NB4 (cell line): Measurements from ENCODE around the gene MAP3K15.
"Not testable (repeated sequence)": the region's sequence is repeated elsewhere in the genome, so short reads cannot be mapped to it uniquely, and the experiment has no call there.

Experiments
- DNase-seq: peaks from one replicate; pipeline ENCODE4 v3.0.0; 2010; ENCODE audit warnings: low read depth
- H3K4me3 ChIP-seq: one replicate; pipeline ENCODE4 v1.5.1; 2011; ENCODE audit warnings: mild to moderate bottlenecking, low read depth, low read length, moderate library complexity
- MAX ChIP-seq: IDR thresholded peaks from 2 replicates; pipeline ENCODE4 v1.6.1; 2011; ENCODE audit warnings: low read depth, low read length
- MYC ChIP-seq: IDR thresholded peaks from 2 replicates; pipeline ENCODE4 v1.6.1; 2011; ENCODE audit warnings: low read depth, low read length
- POLR2A ChIP-seq: IDR thresholded peaks from 2 replicates; pipeline ENCODE4 v1.6.1; 2011; ENCODE audit warnings: mild to moderate bottlenecking; ENCODE audit not compliant: insufficient read length; ENCODE audit errors: extremely low read depth
- TF ChIP-seq, protein P1 (sequence below): IDR thresholded peaks from one replicate; pipeline ENCODE4 v1.5.1; 2012; ENCODE audit warnings: low read depth, low read length

MAP3K15 gene

GRCh38 chrX:19517965-19518364, 2.7 kb upstream of the MAP3K15 start:
- H3K4me3 ChIP-seq: no peak overlapping the region
- DNase-seq: no peak
- TF ChIP-seq, protein P1, sequence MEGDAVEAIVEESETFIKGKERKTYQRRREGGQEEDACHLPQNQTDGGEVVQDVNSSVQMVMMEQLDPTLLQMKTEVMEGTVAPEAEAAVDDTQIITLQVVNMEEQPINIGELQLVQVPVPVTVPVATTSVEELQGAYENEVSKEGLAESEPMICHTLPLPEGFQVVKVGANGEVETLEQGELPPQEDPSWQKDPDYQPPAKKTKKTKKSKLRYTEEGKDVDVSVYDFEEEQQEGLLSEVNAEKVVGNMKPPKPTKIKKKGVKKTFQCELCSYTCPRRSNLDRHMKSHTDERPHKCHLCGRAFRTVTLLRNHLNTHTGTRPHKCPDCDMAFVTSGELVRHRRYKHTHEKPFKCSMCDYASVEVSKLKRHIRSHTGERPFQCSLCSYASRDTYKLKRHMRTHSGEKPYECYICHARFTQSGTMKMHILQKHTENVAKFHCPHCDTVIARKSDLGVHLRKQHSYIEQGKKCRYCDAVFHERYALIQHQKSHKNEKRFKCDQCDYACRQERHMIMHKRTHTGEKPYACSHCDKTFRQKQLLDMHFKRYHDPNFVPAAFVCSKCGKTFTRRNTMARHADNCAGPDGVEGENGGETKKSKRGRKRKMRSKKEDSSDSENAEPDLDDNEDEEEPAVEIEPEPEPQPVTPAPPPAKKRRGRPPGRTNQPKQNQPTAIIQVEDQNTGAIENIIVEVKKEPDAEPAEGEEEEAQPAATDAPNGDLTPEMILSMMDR: no peak
- TF ChIP-seq POLR2A: no peak
- TF ChIP-seq MYC: no peak
- TF ChIP-seq MAX: no peak

- TF ChIP-seq, protein P1: peak; percentile 15
- no peak for TF ChIP-seq MAX
- DNase-seq: peak; percentile 8
- peak overlapping the region; percentile 48 for H3K4me3 ChIP-seq
These were observed 352 bp upstream of the MAP3K15 start for GRCh38 chrX:19515615-19516105.

DNA sequence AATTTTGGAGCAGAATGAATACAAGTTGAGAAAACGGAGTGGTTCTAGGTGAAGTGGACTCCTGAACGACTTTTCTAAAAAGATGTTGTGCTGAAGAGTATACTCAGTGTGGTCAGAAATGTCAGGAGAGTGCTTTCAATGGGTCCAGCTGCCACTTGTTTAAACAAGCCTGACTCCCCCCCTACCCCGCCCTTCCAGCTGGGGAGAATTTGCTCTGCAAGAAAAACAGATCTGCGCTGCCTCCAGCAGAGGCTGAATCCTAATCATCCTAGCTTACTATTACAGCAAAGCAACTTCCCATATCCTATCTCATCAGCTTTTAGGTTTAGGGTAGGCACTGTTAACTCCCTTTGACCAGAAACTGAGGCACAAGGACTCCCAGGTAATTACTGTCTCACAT, 1.9 kb downstream of the MAP3K15 start:
- TF ChIP-seq MYC: no peak
- DNase-seq: peak; percentile 10
- H3K4me3 ChIP-seq: no peak overlapping the region

DNA sequence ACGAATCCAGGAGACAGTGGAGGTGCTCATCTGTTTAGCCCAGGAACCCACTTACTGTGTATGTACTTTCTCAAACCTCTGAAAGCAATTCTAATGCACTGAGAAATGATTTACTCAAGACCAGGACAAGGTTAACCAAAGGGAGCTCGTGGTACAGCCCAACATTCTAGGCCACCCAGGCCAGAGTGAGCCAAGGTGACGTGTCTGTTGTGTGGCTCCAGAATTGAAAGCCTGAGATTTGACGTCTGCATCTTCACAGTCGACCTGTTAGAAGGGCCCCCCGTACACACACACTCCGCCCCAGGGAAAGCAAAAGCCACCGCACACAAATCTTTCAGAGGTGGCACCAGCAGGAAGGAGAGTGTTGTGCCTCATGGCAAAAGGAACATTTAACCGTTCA, 2.3 kb downstream of the MAP3K15 start:
- no peak for DNase-seq
- TF ChIP-seq MYC (no peak), MAX (no peak)
- TF ChIP-seq, protein P1: no peak
- H3K4me3 ChIP-seq: no peak overlapping the region

DNA sequence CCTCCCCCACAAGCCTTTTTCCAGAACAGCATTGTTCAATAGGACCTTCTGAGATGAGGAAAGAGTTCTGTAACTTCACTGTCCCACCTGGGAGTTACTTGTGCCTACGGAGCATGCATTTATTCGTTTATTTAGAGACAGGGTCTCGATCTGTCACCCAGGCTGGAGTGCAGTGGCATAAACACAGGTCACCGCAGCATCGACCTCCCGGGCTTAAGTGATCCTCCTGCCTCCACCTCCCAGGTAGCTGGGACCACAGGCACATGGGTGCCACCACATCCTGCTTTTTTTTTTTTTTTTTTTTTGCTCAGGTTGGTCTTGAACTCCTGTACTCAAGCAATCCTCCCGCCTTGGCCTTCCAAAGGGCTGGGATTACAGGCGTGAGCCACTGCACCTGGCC, 2.9 kb downstream of the MAP3K15 start:
- no peak for DNase-seq
- no peak overlapping the region for H3K4me3 ChIP-seq
- no peak for TF ChIP-seq MYC
- TF ChIP-seq POLR2A: no peak
- TF ChIP-seq MAX: no peak
- TF ChIP-seq, protein P1: no peak

- not testable (repeated sequence) for DNase-seq, H3K4me3 ChIP-seq
These were observed 3.5 kb downstream of the MAP3K15 start for GRCh38 chrX:19511796-19512195.

- DNase-seq: peak; percentile 12
- TF ChIP-seq MAX (no peak), POLR2A (no peak), MYC (no peak)
- TF ChIP-seq, protein P1: no peak
- H3K4me3 ChIP-seq: no peak overlapping the region
These were observed 18.6 kb downstream of the MAP3K15 start for GRCh38 chrX:19496711-19497110.
